Heart right ventricle (tissue), 16 donors: ENCODE results near the gene CROCC2. TPM values are rescaled to one million over a fixed set of nuclear protein-coding genes. Genes with fewer than 3 reads are reported as not detected.

Experiments
- ATAC-seq, 8 donors: fragments of 200-7000 bp; cut with Tn5 transposase; one replicate each; pipeline ENCODE4 v1.9.1; 2020; ENCODE audit warnings: mild to moderate bottlenecking in 8 of 8, moderate library complexity in 8 of 8, moderate number of reproducible peaks in 1 of 8
- DNase-seq, 2 donors: peaks; one replicate each; pipeline ENCODE4 v3.0.0-alpha.2; 2020
- H3K27ac ChIP-seq, 10 donors: fragments of 200-600 bp; sonication (generic) in 2 of 10; one replicate each; pipeline versions ENCODE4 v1.5.0 to v1.8.0; 2020 to 2022; ENCODE audit warnings: mild to moderate bottlenecking in 3 of 10
- H3K27me3 ChIP-seq, 7 donors: fragments of 200-600 bp; one replicate each; pipeline ENCODE4 v1.8.0; 2021 to 2022; ENCODE audit warnings: mild to moderate bottlenecking in 2 of 7
- H3K36me3 ChIP-seq, 9 donors: fragments of 200-600 bp; sonication (generic) in 1 of 9; one replicate each; pipeline versions ENCODE4 v1.5.0 to v1.8.0; 2020 to 2022; ENCODE audit warnings: mild to moderate bottlenecking in 2 of 9
- H3K4me1 ChIP-seq, 9 donors: fragments of 200-600 bp; sonication (generic) in 1 of 9; one replicate each; pipeline versions ENCODE4 v1.5.0 to v1.8.0; 2020 to 2022; ENCODE audit warnings: mild to moderate bottlenecking in 4 of 9
- H3K4me3 ChIP-seq, 10 donors: fragments of 200-600 bp; sonication (generic) in 2 of 10; one replicate each; pipeline versions ENCODE4 v1.5.0 to v1.8.0; 2020 to 2022; ENCODE audit warnings: mild to moderate bottlenecking in 7 of 10, moderate library complexity in 2 of 10
- H3K9me3 ChIP-seq, 11 donors: fragments of 200-600 bp in 10 of 11; sonication (generic) in 2 of 11; one replicate each; pipeline versions ENCODE4 v1.5.0 to v1.8.0; 2013 to 2022; ENCODE audit warnings: mild to moderate bottlenecking in 2 of 11, control low read depth in 1 of 11, moderate library complexity in 1 of 11
- CTCF ChIP-seq, 9 donors: fragments of 200-600 bp; sonication (generic) in 2 of 9; IDR thresholded peaks; one replicate each; pipeline versions ENCODE4 v1.5.0 to v1.8.0; 2021 to 2022; ENCODE audit warnings: antibody characterized with exemption in 9 of 9, mild to moderate bottlenecking in 5 of 9, moderate library complexity in 1 of 9
- WGBS, 2 donors: extraction: QIAGEN DNeasy Blood & Tissue Kit; methylation state at CpG; one replicate each; pipeline ENCODE4 v1.1.7; 2013; ENCODE audit warnings: inconsistent platforms in 1 of 2; 5-methylcytosine and 5-hydroxymethylcytosine counted together
- intact Hi-C, 10 donors: fragments of 100-400 bp; cut with DNase I; formaldehyde crosslinking; loops; one replicate each; pipeline versions ENCODE4 v1.11.1 to v1.14.2; 2022
- polyA plus RNA-seq, 2 donors: library from polyadenylated mRNA; stranded (reverse); fragments of 200-250 nt; gene quantifications; one replicate each; pipeline ENCODE4 v1.2.3, GENCODE V29; 2013
- total RNA-seq, 10 donors: library from RNA; stranded (reverse); fragmentation: NEBNext Ultra II Directional in 3 of 10; extraction: Animal tissue kit (Norgen Biotek cat#: 25700) in 3 of 10; gene quantifications; one replicate each; pipeline versions ENCODE4 v1.2.1 to v1.2.4, GENCODE V29; 2021 to 2023
- donor health status: Arrhythmogenic right ventricular cardiomyopathy.
- donor health status: ischemic (EF 13 %, LVEDD 7.1; RV severe dilation, severe dysfunction).
- donor health status: healthy with polysubstance abuse.
- donor health status: DM: no; HTN: yes; CAD: no.
- donor health status: DM: no; HTN: no; CAD: no.
- donor health status: ischemic (EF 25% LVEDD 6.9; RV normal size, moderate dysfunction).
- donor health status: ischemic (EF 25% LVEDD 5.7; RV mildly dilated, moderate dysfunction).
- donor health status: healthy.
- donor health status: DM: yes; HTN: yes; CAD: no.
- donor health status: Ischemic cardiomyopathy.
- donor health status: ischemic (EF 35%, LVEDD 5.7; RV mildly dilated, moderate dysfunction).
- donor health status: nonischemic (EF 11% LVEDD 7.7; RV severe dilation, severe dysfunction).
- donor health status: DM: yes; HTN: yes; CAD: no.
- donor health status: PGD.
- donor health status: ischemic (EF 29% LVEDD 5.4; RV normal size, mild dysfunction).
- donor health status: nonischemic (EF 23%, LVEDD 6.1; RV moderate dilation, normal function).

The CROCC2 gene
- total and polyA plus RNA-seq, 12 donors = 0.06 TPM; not detected in 11

- peak in 8 of 9 donors; percentile 18 to 63 (median 55) for TF ChIP-seq CTCF (IDR thresholded peaks at IDR 0.05)
- no peak overlapping the region for H3K4me3 ChIP-seq
- no peak for DNase-seq
- ATAC-seq = no peak
- H3K27ac ChIP-seq = no peak overlapping the region
- peaks cover 0 to 11% (median 0%) of the 10 kb centered on the region in 11 donors for H3K9me3 ChIP-seq
- H3K4me1 ChIP-seq = peaks cover 20 to 44% (median 28%) of the 10 kb centered on the region in 9 donors
- peaks cover 0 to 3% (median 0%) of the 10 kb centered on the region in 7 donors for H3K27me3 ChIP-seq
- 67 to 73% methylated on average over 17 of the region's 17 CpGs for WGBS, 2 donors
- no peaks in the 10 kb centered on the region for H3K36me3 ChIP-seq
- intact Hi-C loops = loop anchor here in 8 of 10 donors (2.0 to 10.0 kb wide), 4 partner anchors 75 to 139 kb away; no protein-coding TSS in a partner anchor
These were observed 83.5 kb downstream of the CROCC2 start for GRCh38 chr2:240989451-240990265.

- intact Hi-C loops = loop anchor here in 4 of 10 donors (5.0 to 10.0 kb wide), 3 partner anchors 75 to 135 kb away; no protein-coding TSS in a partner anchor
- WGBS, 2 donors = 82 to 89% methylated on average over 2 of the region's 2 CpGs
These were observed 84.1 kb downstream of the CROCC2 start for GRCh38 chr2:240990266-240990529.

GRCh38 chr2:240990726-240991377, 84.7 kb downstream of the CROCC2 start:
- WGBS, 2 donors = 92% methylated on average over 13 of the region's 13 CpGs
- Histone ChIP-seq H3K27me3 (peaks cover 0 to 3% (median 0%) of the 10 kb centered on the region in 7 donors), H3K36me3 (no peaks in the 10 kb centered on the region), H3K4me3 (no peak overlapping the region), H3K9me3 (peaks cover 0 to 11% (median 0%) of the 10 kb centered on the region in 11 donors), H3K4me1 (peaks cover 20 to 56% (median 30%) of the 10 kb centered on the region in 9 donors), H3K27ac (peak overlapping the region; percentile 35 to 71 (median 64))
- no peak for DNase-seq
- intact Hi-C loops = loop anchor here in 4 of 10 donors (5.0 to 10.0 kb wide), 3 partner anchors 76 to 136 kb away; no protein-coding TSS in a partner anchor
- TF ChIP-seq CTCF (IDR thresholded peaks at IDR 0.05) = no peak
- ATAC-seq = peak in 1 of 8 donors; percentile 3

More at GRCh38 chr2:240990266-240990529, 84.1 kb downstream of the CROCC2 start:
- Histone ChIP-seq H3K27ac (no peak overlapping the region), H3K36me3 (no peaks in the 10 kb centered on the region), H3K4me3 (no peak overlapping the region), H3K4me1 (peaks cover 20 to 49% (median 30%) of the 10 kb centered on the region in 9 donors), H3K9me3 (peaks cover 0 to 11% (median 0%) of the 10 kb centered on the region in 11 donors), H3K27me3 (peaks cover 0 to 3% (median 0%) of the 10 kb centered on the region in 7 donors)
- ATAC-seq (no peak), DNase-seq (no peak)
- no peak for TF ChIP-seq CTCF (IDR thresholded peaks at IDR 0.05)
